ENCODE data around the gene LIN7C. TPM values are rescaled to one million over a fixed set of nuclear protein-coding genes. Genes with fewer than 3 reads are reported as not detected.
A peak's percentile ranks its signal among the peaks of the same experiment; 100 is the strongest.

The LIN7C gene
- total RNA-seq, 2 experiments from 2014 or later, result 16.1 to 19.2 TPM

- CTCF ChIA-PET, result interaction anchor here (1.2 to 4.0 kb wide), 2 partner anchors 10 to 22 kb away, joined by 3 to 15 read pairs; no protein-coding TSS in a partner anchor
- H3K4me3 Mint-ChIP-seq, result peak overlapping the region; percentile 84
These were observed 1.2 kb upstream of the LIN7C start for GRCh38 chr11:27507557-27508322.

GRCh38 chr11:27505781-27506180 is 788 bp downstream of the LIN7C start:
- Mint-ChIP-seq H3K36me3 (ENCODE audit: low read depth) (peaks cover 29% of the 10 kb centered on the region), H3K4me3 (peak overlapping the region; percentile 84), H3K4me1 (peaks cover 36% of the 10 kb centered on the region), H3K9me3 (ENCODE audit: low read depth) (no peaks in the 10 kb centered on the region), H3K27ac (peak overlapping the region; percentile 99), H3K27me3 (no peaks in the 10 kb centered on the region)
- DNase-seq, result no peak
- intact Hi-C loops (cut with DNase I, micrococcal nuclease), result loop anchor here (1.0 to 2.0 kb wide), 4 partner anchors 33 to 603 kb away; partner anchors contain the start of genes CCDC34 (in 2 of the 2), KIF18A (in 2 of the 2), METTL15 (in 2 of the 2) and LGR4 (in 1 of the 2)
- CTCF ChIA-PET, result interaction anchor here (0.7 to 1.4 kb wide), 2 partner anchors 8 to 9 kb away, joined by 3 to 5 read pairs; no protein-coding TSS in a partner anchor
- POLR2A ChIA-PET, result no interaction called here
- ATAC-seq, result no peak

More at GRCh38 chr11:27507557-27508322, 1.2 kb upstream of the LIN7C start:
- peak overlapping the region; percentile 99 for H3K27ac Mint-ChIP-seq
- no peaks in the 10 kb centered on the region for H3K27me3 Mint-ChIP-seq
- no peaks in the 10 kb centered on the region for H3K9me3 Mint-ChIP-seq (ENCODE audit: low read depth)
- no peak for ATAC-seq
- H3K4me1 Mint-ChIP-seq, result peaks cover 29% of the 10 kb centered on the region
- intact Hi-C loops (cut with DNase I, micrococcal nuclease), result loop anchor here in 1 of 2 experiments (2.0 kb wide), 1 partner anchor 601 kb away; the partner anchor contains the start of genes KIF18A and METTL15
- POLR2A ChIA-PET, result interaction anchor here (0.7 kb wide), 1 partner anchor 10 kb away, joined by 4 read pairs; no protein-coding TSS in a partner anchor
- no peak for DNase-seq
- H3K36me3 Mint-ChIP-seq (ENCODE audit: low read depth), result peaks cover 25% of the 10 kb centered on the region

GRCh38 chr11:27504205-27504604 is 2.4 kb downstream of the LIN7C start:
- intact Hi-C loops (cut with DNase I, micrococcal nuclease), result no loop called here
- POLR2A ChIA-PET, result no interaction called here
- DNase-seq, result no peak
- ATAC-seq, result no peak
- H3K4me3 Mint-ChIP-seq, result no peak overlapping the region
- H3K27me3 Mint-ChIP-seq, result no peaks in the 10 kb centered on the region
- no peak overlapping the region for H3K27ac Mint-ChIP-seq
- H3K9me3 Mint-ChIP-seq (ENCODE audit: low read depth), result no peaks in the 10 kb centered on the region
- peaks cover 35% of the 10 kb centered on the region for H3K36me3 Mint-ChIP-seq (ENCODE audit: low read depth)
- H3K4me1 Mint-ChIP-seq, result peaks cover 39% of the 10 kb centered on the region
- CTCF ChIA-PET, result interaction anchor here (1.5 kb wide), 1 partner anchor 18 kb away, joined by 4 read pairs; no protein-coding TSS in a partner anchor

GRCh38 chr11:27501100-27501499 is 5.5 kb downstream of the LIN7C start:
- no peak for DNase-seq
- Mint-ChIP-seq H3K36me3 (ENCODE audit: low read depth) (peaks cover 32% of the 10 kb centered on the region), H3K4me1 (peaks cover 30% of the 10 kb centered on the region), H3K27ac (no peak overlapping the region), H3K9me3 (ENCODE audit: low read depth) (no peaks in the 10 kb centered on the region), H3K27me3 (no peaks in the 10 kb centered on the region), H3K4me3 (no peak overlapping the region)
- CTCF ChIA-PET, result interaction anchor here (0.6 to 8.2 kb wide), 4 partner anchors 15 to 317 kb away, joined by 3 to 107 read pairs (median 8); no protein-coding TSS in a partner anchor
- no peak for ATAC-seq
- POLR2A ChIA-PET, result no interaction called here
- intact Hi-C loops (cut with DNase I, micrococcal nuclease), result no loop called here

GRCh38 chr11:27497911-27498310 is 8.7 kb downstream of the LIN7C start:
- Mint-ChIP-seq H3K4me3 (no peak overlapping the region), H3K36me3 (ENCODE audit: low read depth) (peaks cover 27% of the 10 kb centered on the region), H3K27me3 (no peaks in the 10 kb centered on the region), H3K9me3 (ENCODE audit: low read depth) (no peaks in the 10 kb centered on the region), H3K27ac (no peak overlapping the region), H3K4me1 (peaks cover 16% of the 10 kb centered on the region)
- ATAC-seq (no peak), DNase-seq (no peak)
- intact Hi-C loops (cut with DNase I, micrococcal nuclease), result loop anchor here in 1 of 2 experiments (5.0 kb wide), 1 partner anchor 746 kb away; no protein-coding TSS in a partner anchor
- ChIA-PET CTCF (interaction anchor here (0.6 to 8.2 kb wide), 15 partner anchors 8 to 822 kb away, joined by 3 to 107 read pairs (median 3); partner anchors contain the start of gene LGR4), POLR2A (interaction anchor here (0.7 kb wide), 1 partner anchor 9 kb away, joined by 4 read pairs; no protein-coding TSS in a partner anchor)

- Mint-ChIP-seq H3K36me3 (ENCODE audit: low read depth) (peaks cover 24% of the 10 kb centered on the region), H3K4me3 (no peak overlapping the region), H3K27ac (no peak overlapping the region), H3K9me3 (ENCODE audit: low read depth) (no peaks in the 10 kb centered on the region), H3K4me1 (peaks cover 13% of the 10 kb centered on the region), H3K27me3 (no peaks in the 10 kb centered on the region)
- ChIA-PET POLR2A (interaction anchor here (0.7 kb wide), 2 partner anchors 10 to 151 kb away, joined by 3 to 4 read pairs; no protein-coding TSS in a partner anchor), CTCF (interaction anchor here (0.7 to 8.2 kb wide), 19 partner anchors 9 to 1662 kb away, joined by 3 to 107 read pairs (median 3); partner anchors contain the start of gene LGR4)
- intact Hi-C loops (cut with DNase I, micrococcal nuclease), result loop anchor here in 1 of 2 experiments (5.0 kb wide), 1 partner anchor 745 kb away; no protein-coding TSS in a partner anchor
- no peak for ATAC-seq
- DNase-seq, result no peak
These were observed 9.2 kb downstream of the LIN7C start for GRCh38 chr11:27497284-27497866.

- ATAC-seq, result no peak
These were observed 10.1 kb downstream of the LIN7C start for GRCh38 chr11:27496461-27496860.

GRCh38 chr11:27495710-27496300 is 10.8 kb downstream of the LIN7C start:
- H3K27me3 Mint-ChIP-seq, result no peaks in the 10 kb centered on the region
- no peaks in the 10 kb centered on the region for H3K9me3 Mint-ChIP-seq (ENCODE audit: low read depth)
- no peak overlapping the region for H3K4me3 Mint-ChIP-seq
- ChIA-PET CTCF (interaction anchor here (0.6 to 8.2 kb wide), 13 partner anchors 9 to 739 kb away, joined by 3 to 107 read pairs (median 3); no protein-coding TSS in a partner anchor), POLR2A (interaction anchor here (0.6 to 0.7 kb wide), 2 partner anchors 132 to 218 kb away, joined by 3 to 6 read pairs; no protein-coding TSS in a partner anchor)
- peaks cover 28% of the 10 kb centered on the region for H3K36me3 Mint-ChIP-seq (ENCODE audit: low read depth)
- H3K4me1 Mint-ChIP-seq, result peaks cover 9% of the 10 kb centered on the region
- intact Hi-C loops (cut with DNase I, micrococcal nuclease), result loop anchor here in 1 of 2 experiments (5.0 kb wide), 1 partner anchor 744 kb away; no protein-coding TSS in a partner anchor
- ATAC-seq (no peak), DNase-seq (no peak)
- no peak overlapping the region for H3K27ac Mint-ChIP-seq

More at GRCh38 chr11:27496461-27496860, 10.1 kb downstream of the LIN7C start:
- no peak for DNase-seq
- CTCF ChIA-PET, result interaction anchor here (0.5 to 8.2 kb wide), 16 partner anchors 9 to 739 kb away, joined by 3 to 107 read pairs (median 4); no protein-coding TSS in a partner anchor
- H3K4me3 Mint-ChIP-seq, result no peak overlapping the region
- no peaks in the 10 kb centered on the region for H3K9me3 Mint-ChIP-seq (ENCODE audit: low read depth)
- intact Hi-C loops (cut with DNase I, micrococcal nuclease), result loop anchor here in 1 of 2 experiments (5.0 kb wide), 1 partner anchor 744 kb away; no protein-coding TSS in a partner anchor
- H3K4me1 Mint-ChIP-seq, result peaks cover 9% of the 10 kb centered on the region
- peaks cover 26% of the 10 kb centered on the region for H3K36me3 Mint-ChIP-seq (ENCODE audit: low read depth)
- H3K27ac Mint-ChIP-seq, result no peak overlapping the region
- POLR2A ChIA-PET, result no interaction called here
- no peaks in the 10 kb centered on the region for H3K27me3 Mint-ChIP-seq

- ATAC-seq (no peak), DNase-seq (no peak)
- POLR2A ChIA-PET, result no interaction called here
- intact Hi-C loops (cut with DNase I, micrococcal nuclease), result loop anchor here (5.0 kb wide), 3 partner anchors 732 to 1202 kb away; no protein-coding TSS in a partner anchor
- Mint-ChIP-seq H3K9me3 (ENCODE audit: low read depth) (no peaks in the 10 kb centered on the region), H3K27ac (no peak overlapping the region), H3K36me3 (ENCODE audit: low read depth) (peaks cover 10% of the 10 kb centered on the region), H3K4me3 (no peak overlapping the region), H3K27me3 (no peaks in the 10 kb centered on the region), H3K4me1 (no peaks in the 10 kb centered on the region)
- CTCF ChIA-PET, result interaction anchor here (7.2 kb wide), 1 partner anchor 10 kb away, joined by 107 read pairs; no protein-coding TSS in a partner anchor
These were observed 17.5 kb downstream of the LIN7C start for GRCh38 chr11:27489092-27489491.

GRCh38 chr11:27487706-27488105 is 18.9 kb downstream of the LIN7C start:
- intact Hi-C loops (cut with DNase I, micrococcal nuclease), result loop anchor here (5.0 kb wide), 3 partner anchors 730 to 1200 kb away; no protein-coding TSS in a partner anchor
- Mint-ChIP-seq H3K27ac (no peak overlapping the region), H3K27me3 (no peaks in the 10 kb centered on the region), H3K9me3 (ENCODE audit: low read depth) (no peaks in the 10 kb centered on the region), H3K4me3 (no peak overlapping the region), H3K36me3 (ENCODE audit: low read depth) (peaks cover 10% of the 10 kb centered on the region), H3K4me1 (no peaks in the 10 kb centered on the region)
- DNase-seq, result no peak
- no peak for ATAC-seq
- POLR2A ChIA-PET, result no interaction called here
- CTCF ChIA-PET, result interaction anchor here (0.6 to 7.2 kb wide), 4 partner anchors 11 to 1645 kb away, joined by 3 to 107 read pairs (median 18); no protein-coding TSS in a partner anchor
